ENCODE results near the gene VILL.
"Not testable (repeated sequence)": the region's sequence is repeated elsewhere in the genome, so short reads cannot be mapped to it uniquely, and the experiment has no call there.

The VILL gene

DNA sequence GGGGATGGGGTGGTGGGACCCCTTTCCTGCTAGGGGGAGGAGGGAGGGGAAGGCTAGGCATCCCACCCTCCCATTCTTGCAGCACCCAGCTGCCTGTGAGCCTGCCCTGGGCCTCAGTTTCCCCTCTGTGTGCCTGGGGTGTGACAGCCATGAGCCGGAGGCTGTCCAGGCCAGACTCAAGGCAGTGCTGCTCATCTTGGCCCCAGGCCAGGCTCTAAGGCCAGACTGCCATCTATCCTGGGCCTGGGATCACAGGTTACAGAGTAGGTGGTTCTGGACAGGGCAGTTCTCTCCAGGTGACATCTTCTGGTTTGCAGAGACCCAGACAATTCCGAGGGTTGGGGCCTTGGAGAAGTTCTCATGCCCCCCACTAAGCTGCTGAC lies 3.3 kb upstream of the VILL start:
- no peak for DNase-seq

DNA sequence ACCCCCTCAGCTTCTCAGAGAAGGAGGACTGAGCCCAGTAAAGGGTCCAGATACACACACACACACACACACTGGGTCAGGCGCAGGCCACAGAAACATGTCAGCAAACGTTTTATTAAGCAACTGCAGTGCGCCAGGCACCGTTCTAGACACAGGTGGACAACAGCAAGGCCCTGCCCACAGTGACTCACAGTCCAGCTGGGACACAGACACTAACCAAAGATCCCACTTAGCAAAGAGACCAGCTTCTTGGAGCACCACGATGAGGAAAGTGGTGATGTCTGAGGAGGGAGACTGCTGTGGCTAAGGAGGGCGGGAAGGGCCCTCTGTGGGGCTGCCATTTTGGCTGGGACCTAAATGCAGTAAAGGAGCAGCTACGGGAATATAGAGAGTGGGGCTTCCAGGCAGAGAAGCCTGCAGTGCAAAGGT lies 2.8 kb upstream of the VILL start:
- no peak for DNase-seq

DNA sequence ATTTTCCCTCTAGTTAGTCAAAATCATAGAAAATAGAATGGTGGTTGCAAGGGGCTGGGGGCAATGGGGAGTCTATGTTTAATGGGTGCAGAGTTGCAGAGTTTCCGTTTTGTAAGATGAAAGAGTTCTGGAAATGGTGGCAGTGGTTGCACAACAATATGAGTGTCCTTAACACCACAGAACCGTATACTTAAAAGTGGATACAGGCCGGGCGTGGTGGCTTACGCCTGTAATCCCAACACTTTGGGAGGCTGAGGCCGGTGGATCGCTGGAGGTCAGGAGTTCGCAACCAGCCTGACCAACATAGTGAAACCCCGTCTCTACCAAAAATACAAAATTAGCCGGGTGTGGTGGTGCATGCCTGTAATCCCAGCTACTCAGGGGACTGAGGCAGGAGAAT lies 2.2 kb upstream of the VILL start:
- DNase-seq: not testable (repeated sequence)

DNA sequence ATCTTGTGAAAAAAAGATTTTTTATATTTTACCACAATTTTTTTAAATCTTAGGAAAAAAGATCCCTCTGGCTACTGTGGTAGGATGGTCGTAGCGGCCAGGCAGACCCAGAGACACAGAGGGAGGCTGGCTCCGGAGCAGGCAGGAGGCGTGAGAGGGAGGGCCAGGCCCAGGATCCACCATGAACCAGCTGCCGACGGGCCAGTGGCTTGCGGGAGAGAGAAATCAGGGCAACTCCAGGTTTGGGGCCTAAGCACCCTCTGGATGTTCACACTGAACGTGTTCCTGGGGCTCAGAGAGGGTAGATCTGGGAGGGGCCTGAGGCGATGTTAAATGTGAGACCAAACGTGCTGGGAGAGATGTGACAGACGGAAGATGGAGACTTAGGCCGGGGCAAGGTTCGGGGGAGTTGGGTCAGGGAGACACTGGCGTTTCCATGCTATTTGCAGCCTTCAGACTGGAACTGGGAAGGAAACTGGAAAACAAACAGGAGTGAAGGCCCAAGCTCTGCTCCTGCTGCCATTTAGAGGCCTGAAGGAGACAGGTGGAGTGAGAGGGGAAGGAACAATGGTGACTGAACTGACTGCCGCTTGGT lies 1.6 kb upstream of the VILL start:
- DNase-seq: no peak

DNA sequence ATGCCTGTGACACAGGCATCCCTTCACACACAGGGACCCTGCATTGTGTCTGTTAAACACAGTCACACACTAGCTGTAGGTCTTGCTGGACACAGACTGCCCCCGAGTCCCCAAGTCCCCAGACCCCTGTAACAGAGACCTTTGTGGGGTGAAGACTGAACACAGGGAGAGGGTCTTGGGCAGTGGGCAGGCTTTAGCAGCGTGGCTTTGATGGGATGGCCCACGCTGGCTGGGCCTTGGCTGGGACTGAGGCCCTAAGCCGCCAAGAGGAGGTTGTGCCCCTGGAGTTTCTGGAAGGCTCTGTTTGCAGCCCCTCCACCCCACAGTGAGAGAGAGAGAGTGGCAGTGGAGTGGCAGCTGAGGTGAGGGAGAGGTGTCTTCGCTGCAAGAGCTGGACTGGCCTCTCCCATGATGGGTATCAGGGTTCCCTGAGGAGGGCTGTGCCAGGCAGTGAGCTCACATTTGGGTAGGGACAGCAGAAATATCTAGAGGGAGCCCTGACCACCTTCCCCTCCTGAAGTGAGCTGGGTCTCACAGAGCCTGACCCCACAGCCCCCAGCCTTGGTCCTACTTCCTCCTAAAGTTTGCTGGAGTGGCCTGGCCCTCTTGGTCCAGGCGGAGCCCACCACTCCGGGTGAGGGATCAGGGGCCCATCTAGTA lies 635 bp upstream of the VILL start:
- DNase-seq: no peak

DNA sequence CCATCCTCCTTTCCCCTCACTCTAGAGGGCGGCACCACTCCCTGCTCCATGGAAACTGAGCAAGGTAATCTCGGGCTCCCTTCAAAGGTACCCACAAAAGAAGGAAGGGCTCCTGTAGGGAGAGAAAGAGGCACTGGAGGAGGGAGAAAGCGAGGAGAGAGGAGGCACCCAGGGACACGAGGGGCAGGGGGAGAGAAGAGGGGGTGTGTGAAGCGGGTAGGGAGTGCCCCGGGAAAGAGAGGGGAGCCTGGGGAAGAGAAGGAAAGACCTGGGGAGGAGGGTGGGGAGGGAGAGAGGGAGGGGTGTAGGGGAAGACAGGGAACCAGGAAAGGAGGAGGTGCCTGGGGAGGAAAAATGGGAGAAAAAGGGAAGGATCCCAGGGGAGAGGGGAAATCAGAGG lies 523 bp downstream of the VILL start:
- no peak for DNase-seq

DNA sequence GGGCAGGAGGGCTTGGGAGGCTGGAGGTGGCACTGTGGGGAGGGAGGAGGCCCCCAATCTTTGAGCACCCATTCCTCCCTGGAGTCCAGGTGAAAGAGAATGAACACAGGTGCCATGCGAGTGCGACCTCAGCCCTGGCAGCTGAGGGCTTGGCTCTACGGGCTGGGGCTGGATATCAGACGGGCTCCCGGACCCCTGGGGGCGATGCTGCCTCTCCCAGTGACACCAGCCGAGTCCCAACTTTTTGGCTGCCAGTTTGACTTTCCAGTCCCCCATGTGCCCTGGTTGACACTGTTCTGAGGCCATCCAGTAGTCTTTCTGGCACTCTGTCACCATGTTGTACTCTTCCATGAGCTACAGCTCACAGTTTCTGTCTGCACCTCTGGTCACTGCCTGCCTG lies 1.2 kb downstream of the VILL start:
- no peak for DNase-seq

DNA sequence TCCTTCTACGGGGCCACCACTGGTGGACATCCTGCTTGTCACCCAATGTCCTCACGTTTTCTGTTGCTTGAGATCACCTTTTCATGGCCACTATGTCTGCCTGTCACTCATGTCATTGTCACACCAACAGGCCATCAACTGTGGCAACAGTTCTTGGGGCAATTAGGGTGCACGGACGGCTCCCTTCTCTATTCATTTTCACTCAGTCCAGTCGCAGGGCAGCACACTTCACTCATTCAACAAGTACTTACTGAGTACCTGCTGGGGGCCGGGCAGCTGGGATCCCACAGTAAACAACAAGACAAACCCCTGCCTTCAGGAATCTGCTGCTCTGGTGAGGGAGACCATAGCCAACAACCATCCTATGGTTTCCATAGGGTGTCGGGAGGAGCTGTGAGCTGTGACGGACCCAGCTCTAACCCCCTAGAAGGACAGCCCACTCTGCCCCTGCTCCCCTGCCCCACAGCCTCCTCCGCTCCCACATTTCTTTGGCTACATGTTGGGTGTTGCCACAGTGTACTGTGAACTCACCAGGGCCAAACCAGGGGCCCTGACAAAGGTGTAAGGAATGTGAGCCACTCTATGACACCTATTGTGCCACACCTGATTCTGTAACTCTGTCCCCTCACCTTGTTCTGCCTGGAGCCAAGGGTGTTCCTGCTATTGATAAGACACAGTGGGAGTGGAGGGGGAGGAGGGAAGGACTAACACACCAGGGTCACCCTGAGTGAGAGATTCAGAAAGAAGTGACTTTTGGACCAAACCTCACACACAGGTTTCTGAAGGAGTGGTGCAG lies 1.9 kb downstream of the VILL start:
- no peak for DNase-seq

DNA sequence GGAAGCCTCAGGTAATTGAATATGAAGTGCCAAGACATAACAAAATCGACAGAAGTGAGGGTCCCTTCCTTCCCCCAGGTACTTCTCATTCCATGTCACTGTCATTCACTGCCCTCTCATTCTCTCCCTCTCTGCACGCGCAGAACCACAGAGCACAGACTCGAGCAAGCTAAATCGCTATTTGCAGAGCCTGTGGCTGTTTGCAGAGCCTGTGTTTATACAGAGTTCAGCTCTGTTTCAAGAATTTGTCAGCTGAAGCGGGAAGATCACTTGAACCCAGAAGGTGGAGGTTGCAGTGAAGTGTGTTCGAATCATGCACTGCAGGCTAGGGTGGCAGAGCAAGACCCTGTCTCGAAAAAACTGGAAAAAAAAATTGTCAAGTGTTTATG lies 2.5 kb downstream of the VILL start:
- DNase-seq: no peak

DNA sequence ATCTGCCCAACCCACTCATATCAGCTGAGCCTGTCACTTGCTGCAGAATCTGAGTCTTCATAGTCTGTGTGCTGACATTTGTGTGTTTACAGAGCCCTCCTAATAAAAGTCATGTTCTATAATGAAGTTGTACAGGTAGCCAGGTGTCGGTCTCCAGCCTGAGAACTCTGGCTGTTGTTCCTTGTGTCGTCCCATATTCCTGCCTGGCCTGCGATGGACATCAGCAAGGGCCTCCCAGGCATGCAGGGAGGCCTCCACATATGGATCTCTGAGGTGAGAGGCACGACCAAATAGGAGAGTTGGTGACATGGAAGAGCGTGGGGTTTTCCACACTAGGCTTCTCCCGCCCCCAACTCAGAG lies 2.9 kb downstream of the VILL start:
- no peak for DNase-seq

DNA sequence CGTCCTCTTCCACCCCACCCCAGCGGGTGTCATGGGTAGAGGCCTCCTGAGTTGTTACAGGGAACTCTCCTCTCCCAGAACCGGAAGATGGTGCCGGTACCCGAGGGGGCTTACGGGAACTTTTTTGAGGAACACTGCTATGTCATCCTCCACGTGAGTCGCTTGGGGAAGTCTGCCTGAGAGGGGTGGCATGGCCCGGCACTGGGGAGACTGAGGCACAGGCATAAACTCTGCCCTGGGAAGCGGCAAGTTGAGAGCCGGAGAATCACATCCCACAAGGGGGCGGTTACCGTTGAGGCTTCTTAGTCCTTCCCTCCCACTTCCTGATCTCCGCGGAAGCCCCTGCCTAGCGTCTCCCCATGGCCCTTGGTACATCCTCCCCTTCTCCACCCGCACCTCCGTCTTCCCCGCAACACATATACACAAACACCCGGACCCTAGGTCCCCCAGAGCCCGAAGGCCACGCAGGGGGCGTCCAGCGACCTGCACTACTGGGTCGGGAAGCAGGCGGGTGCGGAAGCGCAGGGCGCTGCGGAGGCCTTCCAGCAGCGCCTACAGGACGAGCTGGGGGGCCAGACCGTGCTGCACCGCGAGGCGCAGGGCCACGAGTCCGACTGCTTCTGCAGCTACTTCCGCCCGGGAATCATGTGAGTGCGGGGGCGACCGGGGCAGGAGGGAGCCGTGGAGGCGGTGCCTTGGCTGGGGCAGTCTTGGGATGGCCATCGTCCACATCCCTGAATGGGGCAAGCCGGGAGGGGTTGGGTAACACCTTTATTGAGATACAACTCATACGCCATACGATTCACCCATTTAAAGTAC lies 3.4 kb downstream of the VILL start:
- no peak for DNase-seq

DNA sequence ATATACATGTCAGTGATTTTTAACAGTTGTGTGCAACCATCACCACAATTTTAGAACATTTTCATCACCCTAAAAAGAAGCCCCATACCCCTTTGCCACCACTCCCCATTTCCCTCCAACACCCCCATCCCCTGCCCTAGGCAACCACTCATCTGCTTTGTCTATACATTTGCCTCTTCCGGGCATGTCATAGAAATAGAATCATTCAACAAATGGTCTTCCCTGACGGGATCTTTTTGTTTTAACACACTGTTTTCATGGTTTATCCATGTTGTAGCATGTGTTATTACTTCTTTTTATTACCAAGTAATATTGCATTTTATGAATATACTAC lies 4.0 kb downstream of the VILL start:
- no peak for DNase-seq

DNA sequence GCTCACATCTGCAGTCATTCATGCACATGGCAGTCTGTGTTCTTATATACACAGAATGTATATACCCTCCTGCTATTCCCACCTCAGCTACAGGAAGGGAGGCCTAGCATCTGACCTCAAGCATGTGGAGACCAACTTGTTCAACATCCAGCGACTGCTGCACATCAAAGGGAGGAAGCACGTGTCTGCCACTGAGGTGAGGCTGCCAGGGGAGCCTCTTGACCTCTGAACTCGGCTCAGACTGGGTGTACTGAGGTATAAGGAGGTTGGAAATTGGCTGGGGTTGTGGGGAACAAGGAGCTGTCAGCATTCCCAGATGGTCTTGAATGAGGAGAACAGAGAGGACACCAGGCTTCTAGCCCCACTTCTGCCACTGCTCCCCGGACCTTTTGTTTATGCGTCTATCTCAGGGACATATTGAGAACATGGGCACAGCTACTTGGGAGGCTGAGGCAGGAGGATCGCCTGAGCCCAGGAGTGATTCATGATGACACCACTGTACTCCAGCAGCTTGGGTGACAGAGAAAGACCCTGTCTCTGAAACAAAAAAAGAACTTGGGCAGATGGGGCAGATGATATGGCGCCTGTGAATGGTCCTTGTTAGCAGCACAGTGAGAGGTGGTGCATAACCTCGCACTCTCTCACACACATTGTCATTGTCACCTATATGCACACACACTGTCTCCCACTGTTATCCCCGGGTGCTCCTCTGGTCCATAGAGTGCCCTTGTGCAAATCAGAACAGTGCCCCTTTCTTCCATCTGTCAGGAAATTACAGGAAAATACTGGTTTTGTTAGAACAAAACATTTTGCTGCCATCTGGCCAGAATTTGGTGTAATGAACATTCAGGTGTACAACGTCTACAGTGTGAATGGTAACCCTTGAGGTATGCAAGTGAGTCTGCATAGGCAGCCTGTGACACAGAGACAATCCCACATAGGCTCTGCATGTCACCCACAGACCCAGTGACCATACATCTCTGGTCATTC lies 5.4 kb downstream of the VILL start:
- no peak for DNase-seq

DNA sequence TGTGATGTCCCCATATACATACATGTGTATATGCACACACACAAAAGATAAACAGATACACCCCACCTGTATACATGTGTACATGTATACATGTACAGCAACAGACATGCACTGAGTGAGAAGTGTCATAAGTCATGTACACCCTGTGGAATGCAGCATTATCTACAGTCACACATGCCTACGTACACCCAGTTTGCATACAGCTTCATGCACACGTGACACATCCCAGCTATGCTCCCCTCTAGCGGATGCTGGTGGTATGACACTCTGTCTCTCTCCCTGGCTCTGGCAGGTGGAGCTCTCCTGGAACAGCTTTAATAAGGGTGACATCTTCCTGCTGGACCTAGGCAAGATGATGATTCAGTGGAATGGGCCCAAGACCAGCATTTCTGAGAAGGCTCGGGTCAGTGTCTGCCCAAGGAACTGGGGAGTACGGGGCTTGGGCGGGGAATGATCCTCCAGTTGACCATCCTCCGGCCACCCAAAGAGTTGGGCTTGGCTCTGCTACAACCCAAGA lies 6.3 kb downstream of the VILL start:
- DNase-seq: peak; percentile 75

DNA sequence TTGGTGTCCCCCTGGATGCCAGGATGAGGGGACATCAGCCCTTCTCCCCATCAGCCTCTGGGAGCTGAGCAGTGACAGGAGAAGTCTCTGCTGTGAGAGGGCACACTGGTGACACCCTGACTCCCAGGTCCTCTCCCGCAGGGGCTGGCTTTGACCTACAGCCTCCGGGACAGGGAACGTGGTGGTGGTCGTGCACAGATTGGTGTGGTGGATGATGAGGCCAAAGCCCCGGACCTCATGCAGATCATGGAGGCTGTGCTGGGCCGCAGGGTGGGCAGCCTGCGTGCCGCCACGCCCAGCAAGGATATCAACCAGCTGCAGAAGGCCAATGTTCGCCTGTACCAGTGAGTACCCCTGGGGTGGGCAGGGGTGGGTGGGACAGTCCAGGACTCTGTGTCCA lies 6.8 kb downstream of the VILL start:
- no peak for DNase-seq

DNA sequence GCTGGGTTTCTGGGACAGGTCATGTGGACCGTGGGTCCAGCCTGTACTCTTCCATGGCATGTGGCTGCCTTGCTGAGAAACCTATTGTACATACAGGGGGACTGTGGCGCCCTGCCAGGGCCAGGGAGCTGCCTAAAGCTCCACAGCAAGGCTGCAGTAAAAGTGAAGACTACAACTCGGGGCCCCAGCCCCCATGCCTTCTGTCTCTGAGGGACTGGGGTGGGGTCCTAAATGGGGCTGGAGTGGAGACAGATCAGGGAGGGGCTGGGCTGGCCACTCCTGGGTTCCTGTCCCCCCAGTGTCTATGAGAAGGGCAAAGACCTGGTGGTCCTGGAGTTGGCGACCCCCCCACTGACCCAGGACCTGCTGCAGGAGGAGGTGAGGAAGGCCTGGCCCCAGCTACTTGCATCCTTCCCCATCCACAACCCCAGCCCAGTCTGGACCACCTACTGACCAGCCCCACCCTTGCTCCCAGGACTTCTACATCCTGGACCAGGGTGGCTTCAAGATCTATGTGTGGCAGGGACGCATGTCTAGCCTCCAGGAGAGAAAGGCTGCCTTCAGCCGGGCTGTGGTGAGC lies 7.3 kb downstream of the VILL start:
- DNase-seq: no peak

DNA sequence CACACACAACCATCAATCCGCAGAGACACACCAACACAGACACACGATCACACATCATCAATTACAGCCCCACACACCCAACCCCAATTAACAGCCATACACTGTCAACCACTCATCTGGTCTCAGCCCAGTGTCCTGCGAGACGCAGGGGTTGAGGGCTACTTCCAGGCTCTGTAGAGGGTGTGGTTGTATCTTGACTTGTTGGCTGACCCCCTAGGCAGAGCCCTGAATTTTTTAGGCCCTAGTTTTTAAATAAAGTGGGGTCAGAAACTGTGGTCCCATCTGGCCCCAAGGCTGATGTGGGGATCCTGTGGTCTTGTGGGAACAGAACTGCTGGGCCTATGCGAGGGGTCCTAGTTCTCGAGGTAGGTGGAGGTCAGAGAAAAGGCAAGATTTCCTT lies 9.2 kb downstream of the VILL start:
- no peak for DNase-seq

DNA sequence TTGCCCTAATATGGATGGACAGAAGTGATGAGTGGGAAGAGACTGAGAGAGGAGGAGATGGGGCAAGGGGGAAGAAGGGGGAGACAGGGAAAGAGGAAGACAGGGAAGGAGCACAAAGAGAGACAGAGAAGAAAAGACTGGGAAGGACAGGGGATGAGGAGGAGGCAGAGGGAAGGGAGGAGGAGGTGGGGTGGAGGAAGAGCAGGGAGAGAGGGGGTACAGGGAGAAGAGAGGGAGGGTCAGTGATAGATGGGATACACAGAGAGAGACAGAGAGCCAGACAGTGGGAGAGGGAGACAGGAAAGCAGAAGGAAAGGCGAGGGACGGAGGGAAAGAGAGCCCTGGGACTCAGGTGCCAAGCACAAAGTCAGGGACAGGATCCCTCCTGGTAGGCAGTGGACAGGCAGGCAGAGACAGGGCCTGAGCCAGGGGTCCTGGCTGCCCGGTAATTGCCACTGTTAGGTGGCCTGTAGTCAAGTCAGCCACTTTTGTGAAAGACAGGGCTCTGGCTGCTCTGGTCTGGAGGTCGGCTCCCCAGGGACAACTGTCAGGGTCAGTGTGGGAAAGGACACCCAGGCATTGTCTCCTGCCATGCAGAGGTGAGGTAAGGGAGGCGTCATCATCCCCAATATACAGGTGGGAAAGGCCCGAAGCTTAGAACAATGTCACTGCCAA lies 9.8 kb downstream of the VILL start:
- no peak for DNase-seq

DNA sequence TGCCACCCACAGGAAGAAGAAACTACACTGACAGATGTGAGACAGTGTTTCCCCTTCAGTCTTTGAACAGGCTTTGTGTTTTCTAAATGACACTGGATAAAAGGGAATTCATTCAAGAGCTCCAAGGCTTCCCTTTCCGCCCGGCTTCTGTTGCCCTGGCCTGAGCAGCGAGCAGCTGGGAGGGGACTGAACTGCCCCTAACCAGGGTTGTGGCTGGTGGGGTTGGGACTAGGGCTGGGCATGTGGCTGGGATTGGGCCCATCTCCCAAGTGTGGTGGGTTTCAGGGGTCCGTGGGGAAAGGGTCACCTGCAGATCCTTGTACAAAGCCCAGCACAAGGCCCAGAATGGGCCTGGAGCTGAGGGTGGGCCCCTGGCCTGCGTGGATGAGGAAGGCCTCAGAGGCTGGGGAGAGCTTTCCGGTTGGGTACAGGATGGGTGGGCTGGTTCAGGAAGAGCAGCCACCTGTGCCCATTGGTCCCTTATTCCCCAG lies 10.4 kb downstream of the VILL start:
- no peak for DNase-seq

DNA sequence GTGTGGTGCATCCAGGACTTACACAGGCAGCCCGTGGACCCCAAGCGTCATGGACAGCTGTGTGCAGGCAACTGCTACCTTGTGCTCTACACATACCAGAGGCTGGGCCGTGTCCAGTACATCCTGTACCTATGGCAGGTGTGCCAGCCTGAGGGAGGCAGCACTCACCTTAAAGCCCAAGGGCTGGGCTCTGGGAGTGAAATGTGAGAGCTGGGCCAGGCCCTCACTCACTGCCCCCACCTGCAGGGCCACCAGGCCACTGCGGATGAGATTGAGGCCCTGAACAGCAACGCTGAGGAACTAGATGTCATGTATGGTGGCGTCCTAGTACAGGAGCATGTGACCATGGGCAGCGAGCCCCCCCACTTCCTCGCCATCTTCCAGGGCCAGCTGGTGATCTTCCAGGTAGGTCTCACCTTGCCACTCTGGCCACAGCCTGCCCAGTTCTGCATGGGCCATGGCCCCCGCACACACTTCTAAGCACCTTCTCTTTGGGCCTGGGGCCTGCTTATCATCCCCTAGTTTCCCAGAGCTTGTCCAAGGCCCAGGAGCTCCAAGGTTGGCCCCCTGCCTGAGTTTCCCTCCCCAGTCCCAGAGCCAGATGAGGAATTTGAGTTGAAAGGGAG lies 11.0 kb downstream of the VILL start:
- no peak for DNase-seq
